C4-2B (cell line): ENCODE data around the gene CCDC14.

Source experiments
- H3K27ac ChIP-seq: fragments of 450-650 bp; 2 replicates; pipeline ENCODE4 v1.5.1; 2017
- CTCF ChIP-seq: fragments of 450-650 bp; conservative IDR thresholded peaks from 2 replicates; pipeline ENCODE4 v1.5.1; 2017; ENCODE audit warnings: mild to moderate bottlenecking
- ZFX ChIP-seq: fragments of 450-650 bp; IDR thresholded peaks from 2 replicates; pipeline ENCODE4 v1.6.1; 2017

CCDC14 gene

GRCh38 chr3:123877965-123878364 lies 83.1 kb downstream of the CCDC14 start:
- H3K27ac ChIP-seq: no peak overlapping the region
- TF ChIP-seq CTCF: no peak
- no peak for TF ChIP-seq ZFX

GRCh38 chr3:123877466-123877865 lies 83.6 kb downstream of the CCDC14 start:
- TF ChIP-seq CTCF: no peak
- TF ChIP-seq ZFX: no peak
- H3K27ac ChIP-seq: no peak overlapping the region

GRCh38 chr3:123876858-123877257 lies 84.2 kb downstream of the CCDC14 start:
- no peak overlapping the region for H3K27ac ChIP-seq
- TF ChIP-seq ZFX (no peak), CTCF (peak; percentile 75)

- no peak overlapping the region for H3K27ac ChIP-seq
- TF ChIP-seq ZFX (no peak), CTCF (no peak)
These were observed 88.4 kb downstream of the CCDC14 start for GRCh38 chr3:123872621-123873020.

GRCh38 chr3:123871946-123872345 lies 89.1 kb downstream of the CCDC14 start:
- TF ChIP-seq CTCF (no peak), ZFX (no peak)
- H3K27ac ChIP-seq: no peak overlapping the region

- no peak overlapping the region for H3K27ac ChIP-seq
- TF ChIP-seq ZFX (no peak), CTCF (no peak)
These were observed 91.0 kb downstream of the CCDC14 start for GRCh38 chr3:123870033-123870432.

GRCh38 chr3:123869165-123869564 lies 91.9 kb downstream of the CCDC14 start:
- no peak for TF ChIP-seq CTCF
- H3K27ac ChIP-seq: peak overlapping the region; percentile 19; the same call in 1 of the 2 replicates
